ENCODE results near the gene LDOC1.
"Not testable (repeated sequence)": the region's sequence is repeated elsewhere in the genome, so short reads cannot be mapped to it uniquely, and the experiment has no call there.

LDOC1 gene

GRCh38 chrX:141183000-141183399 lies 6.1 kb upstream of the LDOC1 start:
- no peak overlapping the region for H3K4me3 ChIP-seq (replicated peaks in 1 of 2; ENCODE audit: low read depth in 2 of 2, low read length in 2 of 2)
- TF ChIP-seq, protein P1, sequence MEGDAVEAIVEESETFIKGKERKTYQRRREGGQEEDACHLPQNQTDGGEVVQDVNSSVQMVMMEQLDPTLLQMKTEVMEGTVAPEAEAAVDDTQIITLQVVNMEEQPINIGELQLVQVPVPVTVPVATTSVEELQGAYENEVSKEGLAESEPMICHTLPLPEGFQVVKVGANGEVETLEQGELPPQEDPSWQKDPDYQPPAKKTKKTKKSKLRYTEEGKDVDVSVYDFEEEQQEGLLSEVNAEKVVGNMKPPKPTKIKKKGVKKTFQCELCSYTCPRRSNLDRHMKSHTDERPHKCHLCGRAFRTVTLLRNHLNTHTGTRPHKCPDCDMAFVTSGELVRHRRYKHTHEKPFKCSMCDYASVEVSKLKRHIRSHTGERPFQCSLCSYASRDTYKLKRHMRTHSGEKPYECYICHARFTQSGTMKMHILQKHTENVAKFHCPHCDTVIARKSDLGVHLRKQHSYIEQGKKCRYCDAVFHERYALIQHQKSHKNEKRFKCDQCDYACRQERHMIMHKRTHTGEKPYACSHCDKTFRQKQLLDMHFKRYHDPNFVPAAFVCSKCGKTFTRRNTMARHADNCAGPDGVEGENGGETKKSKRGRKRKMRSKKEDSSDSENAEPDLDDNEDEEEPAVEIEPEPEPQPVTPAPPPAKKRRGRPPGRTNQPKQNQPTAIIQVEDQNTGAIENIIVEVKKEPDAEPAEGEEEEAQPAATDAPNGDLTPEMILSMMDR (IDR thresholded peaks at IDR 0.05; ENCODE audit: low read depth, low read length), result no peak
- no peak for DNase-seq (ENCODE audit: low read depth in 2 of 2)

- no peak overlapping the region for H3K4me3 ChIP-seq (replicated peaks in 1 of 2; ENCODE audit: low read depth in 2 of 2, low read length in 2 of 2)
- TF ChIP-seq, protein P1 (IDR thresholded peaks at IDR 0.05; ENCODE audit: low read depth, low read length), result no peak
- no peak for DNase-seq (ENCODE audit: low read depth in 2 of 2)
Measured at GRCh38 chrX:141180851-141181250, 3.9 kb upstream of the LDOC1 start.

DNA sequence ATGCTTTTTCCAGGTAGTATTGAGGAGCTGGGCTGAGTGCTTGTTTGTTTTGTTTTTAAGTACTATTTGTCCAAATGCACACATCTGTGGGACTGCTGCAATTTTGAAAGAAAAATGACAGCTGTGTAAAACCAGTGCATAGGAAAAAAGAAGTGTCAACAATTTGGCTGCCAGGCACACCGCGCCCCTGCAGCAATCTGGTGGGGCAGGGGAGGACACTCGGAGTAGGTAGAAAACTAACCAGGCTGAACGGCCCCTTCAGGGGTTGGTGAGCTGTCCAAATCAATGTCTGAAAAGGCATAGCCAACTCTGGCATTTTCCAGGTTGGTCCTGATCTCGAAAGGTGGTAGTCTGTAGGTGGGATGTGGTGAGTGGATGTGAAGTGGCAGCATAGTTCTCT lies 1.1 kb downstream of the LDOC1 start:
- TF ChIP-seq, protein P1 (IDR thresholded peaks at IDR 0.05; ENCODE audit: low read depth, low read length), result no peak
- no peak for DNase-seq (ENCODE audit: low read depth in 2 of 2)
- peak overlapping the region in 1 of 2 donors; percentile 69 for H3K4me3 ChIP-seq (replicated peaks in 1 of 2; ENCODE audit: low read depth in 2 of 2, low read length in 2 of 2)

- TF ChIP-seq, protein P1 (IDR thresholded peaks at IDR 0.05; ENCODE audit: low read depth, low read length), result no peak
- no peak for DNase-seq (ENCODE audit: low read depth in 2 of 2)
- H3K4me3 ChIP-seq (replicated peaks in 1 of 2; ENCODE audit: low read depth in 2 of 2, low read length in 2 of 2), result no peak overlapping the region
Measured at GRCh38 chrX:141164406-141164805, 12.5 kb downstream of the LDOC1 start.

DNA sequence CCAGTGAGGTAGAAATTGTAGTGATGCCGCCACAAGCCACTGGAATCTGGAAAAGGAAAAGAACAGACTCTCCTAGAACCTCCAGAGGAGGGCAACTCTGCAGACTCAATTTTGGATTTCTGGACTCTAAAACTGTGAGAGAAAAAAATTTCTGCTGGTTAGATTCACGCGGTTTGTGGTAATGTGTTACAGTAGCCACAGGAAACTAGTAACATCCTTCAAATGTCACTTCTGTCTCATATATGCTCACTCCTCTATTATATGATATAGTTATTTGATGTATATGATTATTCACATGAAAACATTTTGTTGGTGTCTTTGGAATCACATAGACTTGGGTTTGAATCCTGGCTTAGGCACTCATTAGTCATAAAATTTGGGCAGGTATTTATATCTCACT lies 18.8 kb downstream of the LDOC1 start:
- TF ChIP-seq, protein P1 (IDR thresholded peaks at IDR 0.05; ENCODE audit: low read depth, low read length), result no peak
- DNase-seq (ENCODE audit: low read depth in 2 of 2), result no peak
- no peak overlapping the region for H3K4me3 ChIP-seq (replicated peaks in 1 of 2; ENCODE audit: low read depth in 2 of 2, low read length in 2 of 2)

- DNase-seq (ENCODE audit: low read depth in 2 of 2), result peak in 1 of 2 donors; percentile 6
- not testable (repeated sequence) for H3K4me3 ChIP-seq (replicated peaks in 1 of 2; ENCODE audit: low read depth in 2 of 2, low read length in 2 of 2)
Measured at GRCh38 chrX:141155231-141155630, 21.7 kb downstream of the LDOC1 start.

- TF ChIP-seq, protein P1 (IDR thresholded peaks at IDR 0.05; ENCODE audit: low read depth, low read length), result no peak
- no peak overlapping the region for H3K4me3 ChIP-seq (replicated peaks in 1 of 2; ENCODE audit: low read depth in 2 of 2, low read length in 2 of 2)
- peak in 1 of 2 donors; percentile 2 for DNase-seq (ENCODE audit: low read depth in 2 of 2)
Measured at GRCh38 chrX:141142946-141143345, 34.0 kb downstream of the LDOC1 start.
